Measurements from ENCODE around the gene CCNA2.

The CCNA2 gene

GRCh38 chr4:121822796-121823504 lies 733 bp downstream of the CCNA2 start:
- TF ChIP-seq, protein P1, sequence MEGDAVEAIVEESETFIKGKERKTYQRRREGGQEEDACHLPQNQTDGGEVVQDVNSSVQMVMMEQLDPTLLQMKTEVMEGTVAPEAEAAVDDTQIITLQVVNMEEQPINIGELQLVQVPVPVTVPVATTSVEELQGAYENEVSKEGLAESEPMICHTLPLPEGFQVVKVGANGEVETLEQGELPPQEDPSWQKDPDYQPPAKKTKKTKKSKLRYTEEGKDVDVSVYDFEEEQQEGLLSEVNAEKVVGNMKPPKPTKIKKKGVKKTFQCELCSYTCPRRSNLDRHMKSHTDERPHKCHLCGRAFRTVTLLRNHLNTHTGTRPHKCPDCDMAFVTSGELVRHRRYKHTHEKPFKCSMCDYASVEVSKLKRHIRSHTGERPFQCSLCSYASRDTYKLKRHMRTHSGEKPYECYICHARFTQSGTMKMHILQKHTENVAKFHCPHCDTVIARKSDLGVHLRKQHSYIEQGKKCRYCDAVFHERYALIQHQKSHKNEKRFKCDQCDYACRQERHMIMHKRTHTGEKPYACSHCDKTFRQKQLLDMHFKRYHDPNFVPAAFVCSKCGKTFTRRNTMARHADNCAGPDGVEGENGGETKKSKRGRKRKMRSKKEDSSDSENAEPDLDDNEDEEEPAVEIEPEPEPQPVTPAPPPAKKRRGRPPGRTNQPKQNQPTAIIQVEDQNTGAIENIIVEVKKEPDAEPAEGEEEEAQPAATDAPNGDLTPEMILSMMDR (conservative IDR thresholded peaks at IDR 0.05; ENCODE audit: control insufficient read depth, insufficient read depth, low read depth, low read length): peak; percentile 12
- DNase-seq (ENCODE audit: low read depth): no peak
- peak overlapping the region; percentile 84 for H3K4me3 ChIP-seq (ENCODE audit: control insufficient read depth, low read depth, low read length)

- H3K4me3 ChIP-seq (ENCODE audit: control insufficient read depth, low read depth, low read length): peak overlapping the region; percentile 84
- no peak for DNase-seq (ENCODE audit: low read depth)
- TF ChIP-seq, protein P1 (conservative IDR thresholded peaks at IDR 0.05; ENCODE audit: control insufficient read depth, insufficient read depth, low read depth, low read length): no peak
These were observed 1.6 kb downstream of the CCNA2 start for GRCh38 chr4:121822047-121822446.

GRCh38 chr4:121819216-121819965 lies 4.3 kb downstream of the CCNA2 start:
- no peak for DNase-seq (ENCODE audit: low read depth)
- TF ChIP-seq, protein P1 (conservative IDR thresholded peaks at IDR 0.05; ENCODE audit: control insufficient read depth, insufficient read depth, low read depth, low read length): no peak
- H3K4me3 ChIP-seq (ENCODE audit: control insufficient read depth, low read depth, low read length): no peak overlapping the region

DNA sequence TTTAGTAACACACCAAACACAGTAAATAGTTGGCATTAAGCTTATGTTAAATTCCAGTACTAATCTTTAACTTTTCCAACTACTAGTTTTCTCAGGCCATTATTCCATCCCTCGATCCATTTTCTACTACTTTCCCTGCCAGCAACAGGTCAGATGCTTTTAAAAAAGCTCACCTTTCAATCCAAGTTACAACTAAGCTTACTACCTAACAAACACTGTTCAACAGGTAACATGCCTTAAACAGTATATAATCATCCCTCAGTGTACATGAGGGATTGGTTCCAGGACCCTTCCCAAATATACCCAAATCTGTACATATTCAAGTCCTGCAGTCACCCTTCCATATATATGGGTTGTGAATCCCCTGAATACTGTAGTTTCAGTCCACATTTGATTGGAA lies 5.5 kb downstream of the CCNA2 start:
- DNase-seq (ENCODE audit: low read depth): no peak
- no peak overlapping the region for H3K4me3 ChIP-seq (ENCODE audit: control insufficient read depth, low read depth, low read length)
- TF ChIP-seq, protein P1 (conservative IDR thresholded peaks at IDR 0.05; ENCODE audit: control insufficient read depth, insufficient read depth, low read depth, low read length): no peak

DNA sequence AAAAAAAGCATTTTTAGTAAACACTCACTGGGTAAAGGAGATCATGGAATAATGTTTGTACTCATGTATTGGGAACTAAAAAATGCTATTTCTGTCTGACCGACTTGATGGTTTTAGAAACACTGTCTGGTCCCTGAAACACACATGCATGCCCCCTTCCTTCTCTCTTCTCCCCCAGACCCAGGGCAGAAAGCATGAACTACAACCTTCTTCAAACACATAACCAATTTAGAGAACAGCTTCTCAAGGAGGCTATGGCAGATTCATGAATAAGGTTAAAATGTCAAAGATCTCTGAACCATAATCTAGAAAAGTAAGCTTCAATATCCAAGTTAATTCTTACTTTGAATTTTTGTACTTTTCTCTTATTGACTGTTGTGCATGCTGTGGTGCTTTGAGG lies 6.0 kb downstream of the CCNA2 start:
- H3K4me3 ChIP-seq (ENCODE audit: control insufficient read depth, low read depth, low read length): no peak overlapping the region
- TF ChIP-seq, protein P1 (conservative IDR thresholded peaks at IDR 0.05; ENCODE audit: control insufficient read depth, insufficient read depth, low read depth, low read length): no peak
- DNase-seq (ENCODE audit: low read depth): no peak

DNA sequence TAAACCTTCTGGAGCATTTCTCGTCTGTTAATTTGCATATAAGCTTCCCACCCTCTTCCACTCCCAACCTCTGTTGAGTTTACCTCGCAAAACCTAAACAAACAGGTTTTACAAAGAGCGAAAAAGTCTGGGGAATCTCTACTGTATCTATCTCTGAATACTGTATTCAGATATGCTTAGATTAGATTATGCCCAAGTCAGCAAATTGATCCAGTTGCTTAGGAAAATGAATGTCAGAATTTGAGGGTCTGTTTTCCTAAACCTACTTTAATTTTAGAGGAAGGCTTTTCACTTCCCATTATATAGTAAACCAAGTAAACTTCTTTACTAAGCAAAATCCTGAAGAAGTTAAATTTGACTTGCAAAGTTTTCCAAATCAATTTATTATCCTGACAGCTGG lies 6.7 kb downstream of the CCNA2 start:
- TF ChIP-seq, protein P1 (conservative IDR thresholded peaks at IDR 0.05; ENCODE audit: control insufficient read depth, insufficient read depth, low read depth, low read length): no peak
- H3K4me3 ChIP-seq (ENCODE audit: control insufficient read depth, low read depth, low read length): no peak overlapping the region
- DNase-seq (ENCODE audit: low read depth): no peak

Data from fibroblast of mammary gland (primary cell).